Neural cell (in vitro differentiated cells): ENCODE results near the gene ARHGEF1.

Source experiments
- EP300 ChIP-seq: fragments of 450-650 bp; conservative IDR thresholded peaks from 2 replicates; pipeline ENCODE4 v1.6.1; 2014; ENCODE audit warnings: antibody characterized with exemption, mild to moderate bottlenecking, moderate library complexity; ENCODE audit not compliant: poor library complexity, severe bottlenecking
- EZH2 ChIP-seq: fragments of 200-600, 300-800 bp; shearing (Covaris generic), sonication (generic); IDR thresholded peaks from 2 replicates; pipeline ENCODE4 v1.6.1; 2014; ENCODE audit warnings: antibody characterized with exemption, low read length, borderline replicate concordance, mild to moderate bottlenecking; ENCODE audit not compliant: insufficient read depth, poor library complexity, severe bottlenecking
- MXI1 ChIP-seq: fragments of 450-650 bp; conservative IDR thresholded peaks from 2 replicates; pipeline ENCODE4 v1.6.1; 2014; ENCODE audit warnings: antibody characterized with exemption, mild to moderate bottlenecking; ENCODE audit not compliant: poor library complexity, severe bottlenecking
- POLR2AphosphoS5 ChIP-seq: IDR thresholded peaks from 2 replicates; pipeline ENCODE4 v1.6.1; 2012
- RAD21 ChIP-seq: fragments of 450-650 bp; conservative IDR thresholded peaks from 2 replicates; pipeline ENCODE4 v1.6.1; 2014; ENCODE audit warnings: antibody characterized with exemption, mild to moderate bottlenecking, moderate library complexity
- SMC3 ChIP-seq: fragments of 450-650 bp; conservative IDR thresholded peaks from 2 replicates; pipeline ENCODE4 v1.6.1; 2014; ENCODE audit warnings: antibody characterized with exemption, mild to moderate bottlenecking, moderate library complexity; ENCODE audit not compliant: poor library complexity
- TAF1 ChIP-seq: IDR thresholded peaks from 2 replicates; pipeline ENCODE4 v1.6.1; 2012; ENCODE audit warnings: low read depth
- TF ChIP-seq, protein P1 (sequence below): fragments of 450-650 bp; IDR thresholded peaks from 2 replicates; pipeline ENCODE4 v1.5.1; 2014; ENCODE audit warnings: antibody characterized with exemption, mild to moderate bottlenecking, moderate library complexity; ENCODE audit not compliant: poor library complexity, severe bottlenecking
- TF ChIP-seq, protein P2 (sequence below): IDR thresholded peaks from 2 replicates; pipeline ENCODE4 v1.6.1; 2012; ENCODE audit warnings: borderline replicate concordance

- TF ChIP-seq EP300 (no peak), EZH2 (no peak), SMC3 (no peak), MXI1 (no peak), POLR2AphosphoS5 (no peak), TAF1 (no peak), RAD21 (no peak)
- TF ChIP-seq, protein P1, sequence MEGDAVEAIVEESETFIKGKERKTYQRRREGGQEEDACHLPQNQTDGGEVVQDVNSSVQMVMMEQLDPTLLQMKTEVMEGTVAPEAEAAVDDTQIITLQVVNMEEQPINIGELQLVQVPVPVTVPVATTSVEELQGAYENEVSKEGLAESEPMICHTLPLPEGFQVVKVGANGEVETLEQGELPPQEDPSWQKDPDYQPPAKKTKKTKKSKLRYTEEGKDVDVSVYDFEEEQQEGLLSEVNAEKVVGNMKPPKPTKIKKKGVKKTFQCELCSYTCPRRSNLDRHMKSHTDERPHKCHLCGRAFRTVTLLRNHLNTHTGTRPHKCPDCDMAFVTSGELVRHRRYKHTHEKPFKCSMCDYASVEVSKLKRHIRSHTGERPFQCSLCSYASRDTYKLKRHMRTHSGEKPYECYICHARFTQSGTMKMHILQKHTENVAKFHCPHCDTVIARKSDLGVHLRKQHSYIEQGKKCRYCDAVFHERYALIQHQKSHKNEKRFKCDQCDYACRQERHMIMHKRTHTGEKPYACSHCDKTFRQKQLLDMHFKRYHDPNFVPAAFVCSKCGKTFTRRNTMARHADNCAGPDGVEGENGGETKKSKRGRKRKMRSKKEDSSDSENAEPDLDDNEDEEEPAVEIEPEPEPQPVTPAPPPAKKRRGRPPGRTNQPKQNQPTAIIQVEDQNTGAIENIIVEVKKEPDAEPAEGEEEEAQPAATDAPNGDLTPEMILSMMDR = no peak
- TF ChIP-seq, protein P2, sequence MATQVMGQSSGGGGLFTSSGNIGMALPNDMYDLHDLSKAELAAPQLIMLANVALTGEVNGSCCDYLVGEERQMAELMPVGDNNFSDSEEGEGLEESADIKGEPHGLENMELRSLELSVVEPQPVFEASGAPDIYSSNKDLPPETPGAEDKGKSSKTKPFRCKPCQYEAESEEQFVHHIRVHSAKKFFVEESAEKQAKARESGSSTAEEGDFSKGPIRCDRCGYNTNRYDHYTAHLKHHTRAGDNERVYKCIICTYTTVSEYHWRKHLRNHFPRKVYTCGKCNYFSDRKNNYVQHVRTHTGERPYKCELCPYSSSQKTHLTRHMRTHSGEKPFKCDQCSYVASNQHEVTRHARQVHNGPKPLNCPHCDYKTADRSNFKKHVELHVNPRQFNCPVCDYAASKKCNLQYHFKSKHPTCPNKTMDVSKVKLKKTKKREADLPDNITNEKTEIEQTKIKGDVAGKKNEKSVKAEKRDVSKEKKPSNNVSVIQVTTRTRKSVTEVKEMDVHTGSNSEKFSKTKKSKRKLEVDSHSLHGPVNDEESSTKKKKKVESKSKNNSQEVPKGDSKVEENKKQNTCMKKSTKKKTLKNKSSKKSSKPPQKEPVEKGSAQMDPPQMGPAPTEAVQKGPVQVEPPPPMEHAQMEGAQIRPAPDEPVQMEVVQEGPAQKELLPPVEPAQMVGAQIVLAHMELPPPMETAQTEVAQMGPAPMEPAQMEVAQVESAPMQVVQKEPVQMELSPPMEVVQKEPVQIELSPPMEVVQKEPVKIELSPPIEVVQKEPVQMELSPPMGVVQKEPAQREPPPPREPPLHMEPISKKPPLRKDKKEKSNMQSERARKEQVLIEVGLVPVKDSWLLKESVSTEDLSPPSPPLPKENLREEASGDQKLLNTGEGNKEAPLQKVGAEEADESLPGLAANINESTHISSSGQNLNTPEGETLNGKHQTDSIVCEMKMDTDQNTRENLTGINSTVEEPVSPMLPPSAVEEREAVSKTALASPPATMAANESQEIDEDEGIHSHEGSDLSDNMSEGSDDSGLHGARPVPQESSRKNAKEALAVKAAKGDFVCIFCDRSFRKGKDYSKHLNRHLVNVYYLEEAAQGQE = no peak
These were observed 30.8 kb downstream of the ARHGEF1 start for GRCh38 chr19:41913538-41914423.
